ENCODE results near the gene CDADC1. TPM values are rescaled to one million over a fixed set of nuclear protein-coding genes. Genes with fewer than 3 reads are reported as not detected.

CDADC1 gene
- total RNA-seq, 1 donor from 2014 or later = 8.9 TPM

DNA sequence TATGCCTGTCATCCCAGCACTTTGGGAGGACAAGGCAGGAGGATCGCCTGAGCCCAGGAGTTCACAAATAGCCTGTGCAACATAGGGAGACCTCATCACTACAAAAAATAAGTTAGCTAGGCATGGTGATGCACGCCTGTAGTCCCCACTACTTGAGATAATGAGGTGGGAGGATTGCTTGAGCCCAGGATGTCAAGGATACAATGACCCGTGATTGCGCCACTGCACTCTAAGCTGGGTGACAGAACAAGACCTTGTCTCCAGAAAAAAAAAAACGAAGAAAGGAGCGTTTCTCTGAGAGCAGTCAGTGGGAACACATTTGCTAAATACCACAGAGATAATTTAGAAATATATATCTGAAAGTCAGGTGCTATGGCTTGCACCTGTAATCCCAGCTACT lies 11.9 kb downstream of the CDADC1 start:
- peaks cover 23% of the 10 kb centered on the region for H3K4me1 Mint-ChIP-seq (ENCODE audit: low read depth)
- H3K4me3 Mint-ChIP-seq (ENCODE audit: unreplicated experiment) = no peak overlapping the region
- H3K27ac Mint-ChIP-seq (ENCODE audit: unreplicated experiment) = no peak overlapping the region

DNA sequence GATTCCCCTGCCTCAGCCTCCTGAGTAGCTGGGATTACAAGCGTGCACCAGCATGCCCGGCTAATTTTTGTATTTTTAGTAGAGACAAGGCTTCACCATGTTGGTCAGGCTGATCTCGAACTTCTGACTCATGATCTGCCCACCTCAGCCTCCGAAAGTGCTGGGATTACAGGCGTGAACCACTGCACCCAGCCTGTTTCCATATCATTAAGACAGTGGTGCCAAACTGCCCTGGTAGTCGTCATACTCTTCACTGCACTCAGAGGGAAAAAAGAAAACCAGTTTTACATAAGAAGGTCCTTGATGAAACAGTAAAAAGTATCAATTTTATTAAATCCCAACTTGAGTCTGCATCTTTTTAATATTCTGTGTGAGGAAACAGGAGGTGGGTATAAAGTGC lies 14.9 kb downstream of the CDADC1 start:
- TF ChIP-seq, protein P1, sequence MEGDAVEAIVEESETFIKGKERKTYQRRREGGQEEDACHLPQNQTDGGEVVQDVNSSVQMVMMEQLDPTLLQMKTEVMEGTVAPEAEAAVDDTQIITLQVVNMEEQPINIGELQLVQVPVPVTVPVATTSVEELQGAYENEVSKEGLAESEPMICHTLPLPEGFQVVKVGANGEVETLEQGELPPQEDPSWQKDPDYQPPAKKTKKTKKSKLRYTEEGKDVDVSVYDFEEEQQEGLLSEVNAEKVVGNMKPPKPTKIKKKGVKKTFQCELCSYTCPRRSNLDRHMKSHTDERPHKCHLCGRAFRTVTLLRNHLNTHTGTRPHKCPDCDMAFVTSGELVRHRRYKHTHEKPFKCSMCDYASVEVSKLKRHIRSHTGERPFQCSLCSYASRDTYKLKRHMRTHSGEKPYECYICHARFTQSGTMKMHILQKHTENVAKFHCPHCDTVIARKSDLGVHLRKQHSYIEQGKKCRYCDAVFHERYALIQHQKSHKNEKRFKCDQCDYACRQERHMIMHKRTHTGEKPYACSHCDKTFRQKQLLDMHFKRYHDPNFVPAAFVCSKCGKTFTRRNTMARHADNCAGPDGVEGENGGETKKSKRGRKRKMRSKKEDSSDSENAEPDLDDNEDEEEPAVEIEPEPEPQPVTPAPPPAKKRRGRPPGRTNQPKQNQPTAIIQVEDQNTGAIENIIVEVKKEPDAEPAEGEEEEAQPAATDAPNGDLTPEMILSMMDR (IDR thresholded peaks at IDR 0.05) = no peak
- Mint-ChIP-seq H3K27me3 (ENCODE audit: low read depth) (no peaks in the 10 kb centered on the region), H3K27ac (ENCODE audit: unreplicated experiment) (no peak overlapping the region), H3K9me3 (ENCODE audit: low read depth) (no peaks in the 10 kb centered on the region), H3K36me3 (ENCODE audit: low read depth) (peaks cover 19% of the 10 kb centered on the region), H3K4me1 (ENCODE audit: low read depth) (peaks cover 9% of the 10 kb centered on the region), H3K4me3 (ENCODE audit: unreplicated experiment) (no peak overlapping the region)
- DNase-seq (ENCODE audit: low spot score) = no peak

More for the DNA sequence above, 11.9 kb downstream of the CDADC1 start:
- Mint-ChIP-seq H3K9me3 (ENCODE audit: low read depth) (no peaks in the 10 kb centered on the region), H3K36me3 (ENCODE audit: low read depth) (peaks cover 24% of the 10 kb centered on the region), H3K27me3 (ENCODE audit: low read depth) (no peaks in the 10 kb centered on the region)
- TF ChIP-seq, protein P1 (IDR thresholded peaks at IDR 0.05) = no peak
- DNase-seq (ENCODE audit: low spot score) = no peak

DNA sequence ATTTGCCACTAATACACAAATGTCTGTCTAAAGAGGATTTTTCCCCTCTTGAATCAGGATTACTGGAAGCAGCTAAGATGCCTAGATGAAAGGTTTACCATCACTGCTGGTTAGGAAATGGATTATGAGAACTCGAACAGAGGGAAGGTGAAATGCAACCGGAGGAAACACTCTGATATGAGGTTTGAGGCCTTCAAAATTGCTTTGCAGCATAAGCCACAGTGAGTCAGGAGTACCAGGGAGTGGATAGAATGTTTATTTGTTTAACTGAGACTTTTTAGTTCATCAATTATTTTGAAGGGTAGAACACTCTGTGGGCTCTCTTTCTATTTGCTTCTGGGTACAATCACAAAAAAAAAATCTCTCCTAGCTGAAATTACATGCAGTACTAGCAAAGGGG lies 18.1 kb downstream of the CDADC1 start:
- Mint-ChIP-seq H3K9me3 (ENCODE audit: low read depth) (no peaks in the 10 kb centered on the region), H3K27ac (ENCODE audit: unreplicated experiment) (no peak overlapping the region), H3K36me3 (ENCODE audit: low read depth) (peaks cover 12% of the 10 kb centered on the region), H3K4me3 (ENCODE audit: unreplicated experiment) (no peak overlapping the region), H3K4me1 (ENCODE audit: low read depth) (peaks cover 3% of the 10 kb centered on the region), H3K27me3 (ENCODE audit: low read depth) (no peaks in the 10 kb centered on the region)
- TF ChIP-seq, protein P1 (IDR thresholded peaks at IDR 0.05) = no peak
- no peak for DNase-seq (ENCODE audit: low spot score)

DNA sequence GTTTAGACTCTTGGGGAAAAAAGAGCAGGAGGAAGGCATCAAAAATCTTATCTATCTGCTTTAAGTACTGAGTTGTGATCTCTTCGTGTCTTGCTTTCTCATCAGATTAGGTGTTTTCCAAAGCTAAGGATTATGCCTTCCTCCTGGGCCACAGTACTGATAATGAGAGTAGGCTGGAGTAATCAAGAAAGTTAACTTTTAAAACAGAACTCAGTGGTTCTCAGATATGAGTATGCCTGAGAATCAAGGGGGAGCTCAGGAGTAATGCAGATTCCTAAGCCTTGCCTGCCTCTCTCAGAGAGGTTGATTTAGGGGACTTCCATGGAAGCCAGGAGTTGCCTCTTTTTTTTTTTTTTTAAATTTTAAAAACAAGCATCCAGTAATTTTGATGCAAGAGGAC lies 23.5 kb downstream of the CDADC1 start:
- Mint-ChIP-seq H3K4me3 (ENCODE audit: unreplicated experiment) (no peak overlapping the region), H3K4me1 (ENCODE audit: low read depth) (peaks cover 15% of the 10 kb centered on the region), H3K27ac (ENCODE audit: unreplicated experiment) (no peak overlapping the region), H3K9me3 (ENCODE audit: low read depth) (no peaks in the 10 kb centered on the region), H3K36me3 (ENCODE audit: low read depth) (peaks cover 4% of the 10 kb centered on the region), H3K27me3 (ENCODE audit: low read depth) (no peaks in the 10 kb centered on the region)
- no peak for DNase-seq (ENCODE audit: low spot score)
- TF ChIP-seq, protein P1 (IDR thresholded peaks at IDR 0.05) = no peak

DNA sequence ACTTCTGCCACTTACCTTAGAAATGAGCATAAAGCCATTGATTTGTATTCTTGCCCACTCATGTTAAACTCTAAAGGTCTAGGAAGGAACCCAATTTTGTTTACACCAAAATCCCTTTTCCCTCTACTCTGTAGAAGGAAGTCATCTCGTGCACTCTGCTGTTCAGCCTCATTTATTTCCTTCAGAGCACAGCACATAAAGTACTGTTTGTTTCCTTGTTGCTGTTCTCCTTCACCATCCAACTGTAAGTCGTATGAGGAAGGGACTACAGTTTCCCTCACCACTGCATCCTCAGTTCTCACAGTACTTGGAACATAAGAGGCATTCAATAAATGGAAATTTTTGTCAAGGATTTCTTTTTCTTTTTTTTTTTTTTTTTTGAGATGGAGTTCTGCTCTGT lies 24.6 kb downstream of the CDADC1 start:
- Mint-ChIP-seq H3K27me3 (ENCODE audit: low read depth) (no peaks in the 10 kb centered on the region), H3K4me1 (ENCODE audit: low read depth) (peaks cover 15% of the 10 kb centered on the region), H3K9me3 (ENCODE audit: low read depth) (no peaks in the 10 kb centered on the region), H3K4me3 (ENCODE audit: unreplicated experiment) (no peak overlapping the region), H3K36me3 (ENCODE audit: low read depth) (peaks cover 4% of the 10 kb centered on the region), H3K27ac (ENCODE audit: unreplicated experiment) (no peak overlapping the region)
- TF ChIP-seq, protein P1 (IDR thresholded peaks at IDR 0.05) = no peak
- no peak for DNase-seq (ENCODE audit: low spot score)

Data from chondrocyte (in vitro differentiated cells).